Measurements from ENCODE around the gene PCMT1. TPM values are rescaled to one million over a fixed set of nuclear protein-coding genes. Genes with fewer than 3 reads are reported as not detected.
A peak's percentile ranks its signal among the peaks of the same experiment; 100 is the strongest.

PCMT1 gene
- total and polyA plus RNA-seq, 2 of the 13 experiments (the other 11 are each of a cell fraction or from before 2014, with no cell fraction given), result 112 to 169 TPM

DNA sequence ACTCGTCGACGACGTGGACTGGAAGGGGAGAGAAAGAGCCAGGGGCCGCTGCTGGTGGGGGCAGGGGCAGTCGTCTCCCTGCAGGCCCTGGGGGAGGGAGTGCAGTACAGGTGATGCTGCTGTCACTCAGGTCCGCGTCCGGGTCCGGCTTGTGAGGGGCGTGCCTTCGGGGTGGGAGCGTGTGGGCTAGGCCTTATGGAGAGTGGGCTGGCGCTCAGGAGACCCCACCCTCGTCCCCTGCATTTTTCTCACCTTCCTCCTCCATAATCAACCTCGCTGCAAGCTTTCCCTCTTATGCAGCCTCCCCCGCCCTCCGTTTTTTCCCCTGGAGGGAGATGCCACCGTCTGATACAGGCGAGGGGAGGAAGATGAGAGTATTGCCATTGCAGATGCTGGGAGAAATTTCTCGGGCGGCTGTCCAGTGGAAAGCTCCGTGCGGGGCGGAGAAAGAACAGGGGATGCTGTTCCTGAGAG lies 632 bp downstream of the PCMT1 start (continued):
- TF ChIP-seq ZSCAN12 (CRISPR knock-in tag; IDR thresholded peaks at IDR 0.05) (no peak), SAFB2 (CRISPR knock-in tag; IDR thresholded peaks at IDR 0.05; ENCODE audit: borderline replicate concordance, low read depth) (no peak), KDM4B (CRISPR knock-in tag; IDR thresholded peaks at IDR 0.05) (no peak), HOXA3 (CRISPR knock-in tag; IDR thresholded peaks at IDR 0.05) (no peak), DNMT1 (CRISPR knock-in tag; IDR thresholded peaks at IDR 0.05) (no peak), ATAD3A (CRISPR knock-in tag; IDR thresholded peaks at IDR 0.05) (no peak)
- TF ChIP-seq, protein P1, sequence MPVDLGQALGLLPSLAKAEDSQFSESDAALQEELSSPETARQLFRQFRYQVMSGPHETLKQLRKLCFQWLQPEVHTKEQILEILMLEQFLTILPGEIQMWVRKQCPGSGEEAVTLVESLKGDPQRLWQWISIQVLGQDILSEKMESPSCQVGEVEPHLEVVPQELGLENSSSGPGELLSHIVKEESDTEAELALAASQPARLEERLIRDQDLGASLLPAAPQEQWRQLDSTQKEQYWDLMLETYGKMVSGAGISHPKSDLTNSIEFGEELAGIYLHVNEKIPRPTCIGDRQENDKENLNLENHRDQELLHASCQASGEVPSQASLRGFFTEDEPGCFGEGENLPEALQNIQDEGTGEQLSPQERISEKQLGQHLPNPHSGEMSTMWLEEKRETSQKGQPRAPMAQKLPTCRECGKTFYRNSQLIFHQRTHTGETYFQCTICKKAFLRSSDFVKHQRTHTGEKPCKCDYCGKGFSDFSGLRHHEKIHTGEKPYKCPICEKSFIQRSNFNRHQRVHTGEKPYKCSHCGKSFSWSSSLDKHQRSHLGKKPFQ (CRISPR knock-in tag; IDR thresholded peaks at IDR 0.05; ENCODE audit: insufficient replicate concordance), result peak; percentile 89
- TF ChIP-seq, protein P2, sequence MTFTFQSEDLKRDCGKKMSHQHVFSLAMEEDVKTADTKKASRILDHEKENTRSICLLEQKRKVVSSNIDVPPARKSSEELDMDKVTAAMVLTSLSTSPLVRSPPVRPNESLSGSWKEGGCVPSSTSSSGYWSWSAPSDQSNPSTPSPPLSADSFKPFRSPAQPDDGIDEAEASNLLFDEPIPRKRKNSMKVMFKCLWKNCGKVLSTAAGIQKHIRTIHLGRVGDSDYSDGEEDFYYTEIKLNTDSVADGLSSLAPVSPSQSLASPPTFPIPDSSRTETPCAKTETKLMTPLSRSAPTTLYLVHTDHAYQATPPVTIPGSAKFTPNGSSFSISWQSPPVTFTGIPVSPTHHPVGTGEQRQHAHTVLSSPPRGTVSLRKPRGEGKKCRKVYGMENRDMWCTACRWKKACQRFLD (CRISPR knock-in tag; IDR thresholded peaks at IDR 0.05; ENCODE audit: borderline replicate concordance), result no peak
- TF ChIP-seq, protein P3, sequence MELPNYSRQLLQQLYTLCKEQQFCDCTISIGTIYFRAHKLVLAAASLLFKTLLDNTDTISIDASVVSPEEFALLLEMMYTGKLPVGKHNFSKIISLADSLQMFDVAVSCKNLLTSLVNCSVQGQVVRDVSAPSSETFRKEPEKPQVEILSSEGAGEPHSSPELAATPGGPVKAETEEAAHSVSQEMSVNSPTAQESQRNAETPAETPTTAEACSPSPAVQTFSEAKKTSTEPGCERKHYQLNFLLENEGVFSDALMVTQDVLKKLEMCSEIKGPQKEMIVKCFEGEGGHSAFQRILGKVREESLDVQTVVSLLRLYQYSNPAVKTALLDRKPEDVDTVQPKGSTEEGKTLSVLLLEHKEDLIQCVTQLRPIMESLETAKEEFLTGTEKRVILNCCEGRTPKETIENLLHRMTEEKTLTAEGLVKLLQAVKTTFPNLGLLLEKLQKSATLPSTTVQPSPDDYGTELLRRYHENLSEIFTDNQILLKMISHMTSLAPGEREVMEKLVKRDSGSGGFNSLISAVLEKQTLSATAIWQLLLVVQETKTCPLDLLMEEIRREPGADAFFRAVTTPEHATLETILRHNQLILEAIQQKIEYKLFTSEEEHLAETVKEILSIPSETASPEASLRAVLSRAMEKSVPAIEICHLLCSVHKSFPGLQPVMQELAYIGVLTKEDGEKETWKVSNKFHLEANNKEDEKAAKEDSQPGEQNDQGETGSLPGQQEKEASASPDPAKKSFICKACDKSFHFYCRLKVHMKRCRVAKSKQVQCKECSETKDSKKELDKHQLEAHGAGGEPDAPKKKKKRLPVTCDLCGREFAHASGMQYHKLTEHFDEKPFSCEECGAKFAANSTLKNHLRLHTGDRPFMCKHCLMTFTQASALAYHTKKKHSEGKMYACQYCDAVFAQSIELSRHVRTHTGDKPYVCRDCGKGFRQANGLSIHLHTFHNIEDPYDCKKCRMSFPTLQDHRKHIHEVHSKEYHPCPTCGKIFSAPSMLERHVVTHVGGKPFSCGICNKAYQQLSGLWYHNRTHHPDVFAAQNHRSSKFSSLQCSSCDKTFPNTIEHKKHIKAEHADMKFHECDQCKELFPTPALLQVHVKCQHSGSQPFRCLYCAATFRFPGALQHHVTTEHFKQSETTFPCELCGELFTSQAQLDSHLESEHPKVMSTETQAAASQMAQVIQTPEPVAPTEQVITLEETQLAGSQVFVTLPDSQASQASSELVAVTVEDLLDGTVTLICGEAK (IDR thresholded peaks at IDR 0.05), result no peak
- TF ChIP-seq, protein P3 (CRISPR knock-in tag; IDR thresholded peaks at IDR 0.05), result peak; percentile 72; the same call in 1 of the 2 replicates
- TF ChIP-seq, protein P4, sequence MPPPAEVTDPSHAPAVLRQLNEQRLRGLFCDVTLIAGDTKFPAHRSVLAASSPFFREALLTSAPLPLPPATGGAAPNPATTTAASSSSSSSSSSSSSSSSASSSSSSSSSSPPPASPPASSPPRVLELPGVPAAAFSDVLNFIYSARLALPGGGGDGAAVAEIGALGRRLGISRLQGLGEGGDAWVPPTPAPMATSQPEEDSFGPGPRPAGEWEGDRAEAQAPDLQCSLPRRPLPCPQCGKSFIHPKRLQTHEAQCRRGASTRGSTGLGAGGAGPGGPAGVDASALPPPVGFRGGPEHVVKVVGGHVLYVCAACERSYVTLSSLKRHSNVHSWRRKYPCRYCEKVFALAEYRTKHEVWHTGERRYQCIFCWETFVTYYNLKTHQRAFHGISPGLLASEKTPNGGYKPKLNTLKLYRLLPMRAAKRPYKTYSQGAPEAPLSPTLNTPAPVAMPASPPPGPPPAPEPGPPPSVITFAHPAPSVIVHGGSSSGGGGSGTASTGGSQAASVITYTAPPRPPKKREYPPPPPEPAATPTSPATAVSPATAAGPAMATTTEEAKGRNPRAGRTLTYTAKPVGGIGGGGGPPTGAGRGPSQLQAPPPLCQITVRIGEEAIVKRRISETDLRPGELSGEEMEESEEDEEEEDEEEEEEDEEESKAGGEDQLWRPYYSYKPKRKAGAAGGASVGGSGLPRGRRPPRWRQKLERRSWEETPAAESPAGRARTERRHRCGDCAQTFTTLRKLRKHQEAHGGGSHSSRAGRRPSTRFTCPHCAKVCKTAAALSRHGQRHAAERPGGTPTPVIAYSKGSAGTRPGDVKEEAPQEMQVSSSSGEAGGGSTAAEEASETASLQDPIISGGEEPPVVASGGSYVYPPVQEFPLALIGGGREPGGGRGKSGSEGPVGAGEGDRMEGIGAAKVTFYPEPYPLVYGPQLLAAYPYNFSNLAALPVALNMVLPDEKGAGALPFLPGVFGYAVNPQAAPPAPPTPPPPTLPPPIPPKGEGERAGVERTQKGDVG (CRISPR knock-in tag; IDR thresholded peaks at IDR 0.05; ENCODE audit: borderline replicate concordance), result no peak
- TF ChIP-seq, protein P5, sequence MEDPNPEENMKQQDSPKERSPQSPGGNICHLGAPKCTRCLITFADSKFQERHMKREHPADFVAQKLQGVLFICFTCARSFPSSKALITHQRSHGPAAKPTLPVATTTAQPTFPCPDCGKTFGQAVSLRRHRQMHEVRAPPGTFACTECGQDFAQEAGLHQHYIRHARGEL (CRISPR knock-in tag; IDR thresholded peaks at IDR 0.05), result no peak
- TF ChIP-seq, protein P6, sequence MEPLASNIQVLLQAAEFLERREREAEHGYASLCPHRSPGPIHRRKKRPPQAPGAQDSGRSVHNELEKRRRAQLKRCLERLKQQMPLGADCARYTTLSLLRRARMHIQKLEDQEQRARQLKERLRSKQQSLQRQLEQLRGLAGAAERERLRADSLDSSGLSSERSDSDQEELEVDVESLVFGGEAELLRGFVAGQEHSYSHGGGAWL (CRISPR knock-in tag; IDR thresholded peaks at IDR 0.05), result no peak
